ENCODE measurements around the gene CFAP46. TPM values are rescaled to one million over a fixed set of nuclear protein-coding genes. Genes with fewer than 3 reads are reported as not detected.

CFAP46 gene
- total RNA-seq, 1 experiment from 2014 or later: 1.6 TPM

DNA sequence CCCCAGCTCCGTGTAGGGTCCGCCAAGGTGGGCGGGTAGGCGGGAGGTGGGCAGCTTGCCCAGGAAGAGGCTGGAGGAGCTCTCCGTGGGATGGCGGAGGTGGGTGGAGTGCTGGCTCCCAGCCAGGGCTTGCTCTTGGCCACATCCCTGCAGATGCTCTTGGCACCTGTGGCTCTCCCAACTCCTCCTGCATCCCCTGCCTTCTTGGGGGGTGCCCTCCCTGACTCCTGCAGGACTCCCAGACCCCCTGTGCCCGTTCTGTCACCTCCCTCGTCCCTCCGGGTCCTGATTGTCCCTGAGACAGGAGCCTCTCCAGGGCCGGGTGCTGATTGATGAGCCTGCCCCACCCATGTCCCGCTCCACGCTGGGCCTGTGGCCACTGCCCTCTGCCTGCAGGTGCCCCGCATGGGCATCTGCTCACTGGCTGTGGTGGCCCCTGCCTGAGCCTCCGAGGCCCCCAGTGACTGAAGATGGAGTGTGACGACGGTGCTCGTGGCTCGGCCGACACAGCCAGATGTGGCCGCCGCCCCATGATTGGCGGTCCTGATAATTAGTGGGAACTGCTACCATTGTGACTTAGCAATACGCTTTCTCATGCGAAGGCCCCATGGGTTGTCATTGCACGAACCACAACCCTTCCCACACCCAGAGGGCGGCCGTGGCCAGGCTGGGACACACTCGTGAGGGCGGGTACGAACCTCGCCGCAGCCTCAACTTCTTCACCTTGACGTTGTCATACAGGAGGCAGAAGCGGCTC, 23.6 kb downstream of the CFAP46 start:
- no peaks in the 10 kb centered on the region for H3K36me3 ChIP-seq (ENCODE audit: control insufficient read depth, insufficient read depth, low read length)
- CTCF ChIA-PET: no interaction called here
- no peak overlapping the region for H3K27ac ChIP-seq (ENCODE audit: low read length)
- DNase-seq (ENCODE audit: low read depth, low spot score) (no peak), ATAC-seq (no peak)
- no peaks in the 10 kb centered on the region for H3K9me3 ChIP-seq (ENCODE audit: control insufficient read depth, insufficient read depth, low read depth, low read length)
- no peaks in the 10 kb centered on the region for H3K4me1 ChIP-seq (ENCODE audit: control insufficient read depth, insufficient read depth, low read length)
- BruUV-seq (replicated peaks): no TSS peak
- no peaks in the 10 kb centered on the region; the same call in 1 of the 2 replicates for H3K27me3 ChIP-seq (ENCODE audit: control insufficient read depth, insufficient read depth, low read length)
- TF ChIP-seq, protein P1, sequence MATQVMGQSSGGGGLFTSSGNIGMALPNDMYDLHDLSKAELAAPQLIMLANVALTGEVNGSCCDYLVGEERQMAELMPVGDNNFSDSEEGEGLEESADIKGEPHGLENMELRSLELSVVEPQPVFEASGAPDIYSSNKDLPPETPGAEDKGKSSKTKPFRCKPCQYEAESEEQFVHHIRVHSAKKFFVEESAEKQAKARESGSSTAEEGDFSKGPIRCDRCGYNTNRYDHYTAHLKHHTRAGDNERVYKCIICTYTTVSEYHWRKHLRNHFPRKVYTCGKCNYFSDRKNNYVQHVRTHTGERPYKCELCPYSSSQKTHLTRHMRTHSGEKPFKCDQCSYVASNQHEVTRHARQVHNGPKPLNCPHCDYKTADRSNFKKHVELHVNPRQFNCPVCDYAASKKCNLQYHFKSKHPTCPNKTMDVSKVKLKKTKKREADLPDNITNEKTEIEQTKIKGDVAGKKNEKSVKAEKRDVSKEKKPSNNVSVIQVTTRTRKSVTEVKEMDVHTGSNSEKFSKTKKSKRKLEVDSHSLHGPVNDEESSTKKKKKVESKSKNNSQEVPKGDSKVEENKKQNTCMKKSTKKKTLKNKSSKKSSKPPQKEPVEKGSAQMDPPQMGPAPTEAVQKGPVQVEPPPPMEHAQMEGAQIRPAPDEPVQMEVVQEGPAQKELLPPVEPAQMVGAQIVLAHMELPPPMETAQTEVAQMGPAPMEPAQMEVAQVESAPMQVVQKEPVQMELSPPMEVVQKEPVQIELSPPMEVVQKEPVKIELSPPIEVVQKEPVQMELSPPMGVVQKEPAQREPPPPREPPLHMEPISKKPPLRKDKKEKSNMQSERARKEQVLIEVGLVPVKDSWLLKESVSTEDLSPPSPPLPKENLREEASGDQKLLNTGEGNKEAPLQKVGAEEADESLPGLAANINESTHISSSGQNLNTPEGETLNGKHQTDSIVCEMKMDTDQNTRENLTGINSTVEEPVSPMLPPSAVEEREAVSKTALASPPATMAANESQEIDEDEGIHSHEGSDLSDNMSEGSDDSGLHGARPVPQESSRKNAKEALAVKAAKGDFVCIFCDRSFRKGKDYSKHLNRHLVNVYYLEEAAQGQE (IDR thresholded peaks at IDR 0.05; ENCODE audit: insufficient read depth in 1 of 2, low read depth in 2 of 2, low read length in 1 of 2): no peak
- no peak for TF ChIP-seq SIN3A (IDR thresholded peaks at IDR 0.05; ENCODE audit: borderline replicate concordance, insufficient read depth, low read depth, low read length)
- no peak for TF ChIP-seq TCF7L2 (IDR thresholded peaks at IDR 0.05; ENCODE audit: low read depth, low read length)
- no peak for TF ChIP-seq POLR2AphosphoS5 (IDR thresholded peaks at IDR 0.05; ENCODE audit: low read depth, low read length)
- TF ChIP-seq, protein P2, sequence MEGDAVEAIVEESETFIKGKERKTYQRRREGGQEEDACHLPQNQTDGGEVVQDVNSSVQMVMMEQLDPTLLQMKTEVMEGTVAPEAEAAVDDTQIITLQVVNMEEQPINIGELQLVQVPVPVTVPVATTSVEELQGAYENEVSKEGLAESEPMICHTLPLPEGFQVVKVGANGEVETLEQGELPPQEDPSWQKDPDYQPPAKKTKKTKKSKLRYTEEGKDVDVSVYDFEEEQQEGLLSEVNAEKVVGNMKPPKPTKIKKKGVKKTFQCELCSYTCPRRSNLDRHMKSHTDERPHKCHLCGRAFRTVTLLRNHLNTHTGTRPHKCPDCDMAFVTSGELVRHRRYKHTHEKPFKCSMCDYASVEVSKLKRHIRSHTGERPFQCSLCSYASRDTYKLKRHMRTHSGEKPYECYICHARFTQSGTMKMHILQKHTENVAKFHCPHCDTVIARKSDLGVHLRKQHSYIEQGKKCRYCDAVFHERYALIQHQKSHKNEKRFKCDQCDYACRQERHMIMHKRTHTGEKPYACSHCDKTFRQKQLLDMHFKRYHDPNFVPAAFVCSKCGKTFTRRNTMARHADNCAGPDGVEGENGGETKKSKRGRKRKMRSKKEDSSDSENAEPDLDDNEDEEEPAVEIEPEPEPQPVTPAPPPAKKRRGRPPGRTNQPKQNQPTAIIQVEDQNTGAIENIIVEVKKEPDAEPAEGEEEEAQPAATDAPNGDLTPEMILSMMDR (IDR thresholded peaks at IDR 0.05): no peak
- POLR2A ChIA-PET: no interaction called here
- in situ Hi-C loops (cut with HindIII; ENCODE audit: low pct_unique_long_range_greater_than_20kb, low sequenced_read_pairs): no loop called here
- intact Hi-C loops (cut with micrococcal nuclease; ENCODE audit: unreplicated experiment): no loop called here
- no peak overlapping the region for H3K4me3 ChIP-seq (ENCODE audit: low read depth in 2 of 2, low read length in 2 of 2)

DNA sequence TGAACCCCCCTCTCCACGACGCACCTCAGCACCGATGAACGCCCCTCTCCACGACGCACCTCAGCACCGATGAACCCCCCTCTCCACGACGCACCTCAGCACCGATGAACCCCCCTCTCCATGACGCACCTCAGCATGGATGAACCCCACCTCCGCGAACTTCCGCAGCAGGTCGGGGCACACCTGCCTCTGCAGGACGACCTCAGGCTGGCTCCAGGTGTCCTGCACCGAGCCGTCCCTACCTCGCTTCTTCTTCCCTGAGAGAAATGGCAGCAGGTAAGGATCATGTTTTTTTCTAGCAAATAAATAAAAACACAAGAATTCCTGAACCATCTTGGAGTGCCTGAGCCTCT, 24.1 kb downstream of the CFAP46 start:
- Histone ChIP-seq H3K9me3 (ENCODE audit: control insufficient read depth, insufficient read depth, low read depth, low read length) (no peaks in the 10 kb centered on the region), H3K4me1 (ENCODE audit: control insufficient read depth, insufficient read depth, low read length) (no peaks in the 10 kb centered on the region), H3K4me3 (ENCODE audit: low read depth in 2 of 2, low read length in 2 of 2) (no peak overlapping the region), H3K27me3 (ENCODE audit: control insufficient read depth, insufficient read depth, low read length) (no peaks in the 10 kb centered on the region; the same call in 1 of the 2 replicates), H3K27ac (ENCODE audit: low read length) (no peak overlapping the region), H3K36me3 (ENCODE audit: control insufficient read depth, insufficient read depth, low read length) (no peaks in the 10 kb centered on the region)
- TF ChIP-seq SIN3A (IDR thresholded peaks at IDR 0.05; ENCODE audit: borderline replicate concordance, insufficient read depth, low read depth, low read length) (no peak), TCF7L2 (IDR thresholded peaks at IDR 0.05; ENCODE audit: low read depth, low read length) (no peak), POLR2AphosphoS5 (IDR thresholded peaks at IDR 0.05; ENCODE audit: low read depth, low read length) (no peak)
- TF ChIP-seq, protein P2 (IDR thresholded peaks at IDR 0.05): no peak
- TF ChIP-seq, protein P1 (IDR thresholded peaks at IDR 0.05; ENCODE audit: insufficient read depth in 1 of 2, low read depth in 2 of 2, low read length in 1 of 2): no peak
- DNase-seq (ENCODE audit: low read depth, low spot score) (no peak), ATAC-seq (no peak)
- no TSS peak for BruUV-seq (replicated peaks)
- intact Hi-C loops (cut with micrococcal nuclease; ENCODE audit: unreplicated experiment): no loop called here
- CTCF ChIA-PET: no interaction called here
- POLR2A ChIA-PET: no interaction called here
- in situ Hi-C loops (cut with HindIII; ENCODE audit: low pct_unique_long_range_greater_than_20kb, low sequenced_read_pairs): no loop called here

Measured in Panc1 (cell line).